Panc1 (cell line): ENCODE data around the gene TLR4. TPM values are rescaled to one million over a fixed set of nuclear protein-coding genes. Genes with fewer than 3 reads are reported as not detected.

ENCODE experiments used
- ATAC-seq: fragments of 200-7000 bp; cut with Tn5 transposase; 2 replicates; pipeline ENCODE4 v1.9.1; 2020; ENCODE audit warnings: mild to moderate bottlenecking, moderate library complexity
- BruUV-seq: library from RNA; stranded (reverse); fragments of 400-500 nt; replicated peaks from 2 replicates; lab custom pipeline; 2021; lab: Mats Ljungman, UMichigan
- CTCF ChIA-PET: fragments of 300-600 bp; sonication (Branson Sonifier 250); formaldehyde crosslinking; loops from one replicate; lab custom pipeline; 2022; ENCODE audit warnings: antibody characterized with exemption; lab: Charles Lee
- POLR2A ChIA-PET: fragments of 300-600 bp; sonication (Branson Sonifier 250); formaldehyde crosslinking; loops from one replicate; lab custom pipeline; 2022; ENCODE audit warnings: antibody characterized with exemption; lab: Charles Lee
- DNase-seq: peaks from one replicate; pipeline ENCODE4 v3.0.0-alpha.2; 2010; ENCODE audit warnings: low read depth, low spot score
- H3K27ac ChIP-seq: 2 replicates; pipeline ENCODE4 v1.5.1; 2011; ENCODE audit warnings: mild to moderate bottlenecking, low read length, inconsistent platforms
- H3K27me3 ChIP-seq: fragments of 200-500 bp; sonication (Bioruptor generic); 2 replicates; pipeline ENCODE4 v1.6.0; 2014; ENCODE audit warnings: low read length, inconsistent platforms; ENCODE audit not compliant: control insufficient read depth, insufficient read depth
- H3K36me3 ChIP-seq: fragments of 200-500 bp; sonication (Bioruptor generic); 2 replicates; pipeline ENCODE4 v1.5.1; 2014; ENCODE audit warnings: inconsistent platforms, mild to moderate bottlenecking, low read length, moderate library complexity; ENCODE audit not compliant: control insufficient read depth, insufficient read depth
- H3K4me1 ChIP-seq: 2 replicates; pipeline ENCODE4 v1.5.1; 2011; ENCODE audit warnings: inconsistent platforms, mild to moderate bottlenecking, low read length, moderate library complexity; ENCODE audit not compliant: control insufficient read depth, insufficient read depth
- H3K4me3 ChIP-seq, 2 experiments: 2 replicates each; pipeline ENCODE4 v1.5.1; 2011 to 2012; ENCODE audit warnings: low read depth in 2 of 2, low read length in 2 of 2, mild to moderate bottlenecking in 2 of 2, inconsistent platforms in 1 of 2, moderate library complexity in 1 of 2
- H3K9me3 ChIP-seq: fragments of 200-500 bp; sonication (Bioruptor generic); 2 replicates; pipeline ENCODE4 v1.5.1; 2014; ENCODE audit warnings: low read depth, mild to moderate bottlenecking, inconsistent platforms, low read length, moderate library complexity; ENCODE audit not compliant: control insufficient read depth, insufficient read depth
- POLR2AphosphoS5 ChIP-seq: IDR thresholded peaks from 2 replicates; pipeline ENCODE4 v1.6.1; 2012; ENCODE audit warnings: mild to moderate bottlenecking, low read depth, low read length, moderate library complexity
- SIN3A ChIP-seq: IDR thresholded peaks from 2 replicates; pipeline ENCODE4 v1.6.1; 2012; ENCODE audit warnings: low read depth, mild to moderate bottlenecking, low read length, moderate library complexity, borderline replicate concordance; ENCODE audit not compliant: insufficient read depth
- TCF7L2 ChIP-seq: IDR thresholded peaks from 2 replicates; pipeline ENCODE4 v1.6.1; 2011; ENCODE audit warnings: mild to moderate bottlenecking, low read depth, low read length, inconsistent platforms
- in situ Hi-C: cut with HindIII; loops from 2 replicates; pipeline ENCODE4 v1.10.0; 2016; ENCODE audit warnings: low sequenced_read_pairs, low pct_unique_long_range_greater_than_20kb
- intact Hi-C: fragments of 100-400 bp; cut with micrococcal nuclease; formaldehyde crosslinking; loops from one replicate; pipeline ENCODE4 v1.10.0; 2022; ENCODE audit not compliant: unreplicated experiment
- total RNA-seq: library from RNA; stranded (reverse); gene quantifications from one replicate; pipeline ENCODE4 v1.2.1, GENCODE V29; 2021; ENCODE audit not compliant: unreplicated experiment
- TF ChIP-seq, protein P1 (sequence below), 2 experiments: IDR thresholded peaks; 2 replicates each; pipeline ENCODE4 v1.6.1; 2011 to 2012; ENCODE audit warnings: low read depth in 2 of 2, control low read depth in 1 of 2, low read length in 1 of 2, mild to moderate bottlenecking in 1 of 2, moderate library complexity in 1 of 2; ENCODE audit not compliant: insufficient read depth in 1 of 2
- TF ChIP-seq, protein P2 (sequence below): fragments of 450-650 bp; IDR thresholded peaks from 2 replicates; pipeline ENCODE4 v1.5.1; 2017; ENCODE audit warnings: mild to moderate bottlenecking

TLR4 gene
- total RNA-seq, 1 experiment from 2014 or later: 0.33 TPM

DNA sequence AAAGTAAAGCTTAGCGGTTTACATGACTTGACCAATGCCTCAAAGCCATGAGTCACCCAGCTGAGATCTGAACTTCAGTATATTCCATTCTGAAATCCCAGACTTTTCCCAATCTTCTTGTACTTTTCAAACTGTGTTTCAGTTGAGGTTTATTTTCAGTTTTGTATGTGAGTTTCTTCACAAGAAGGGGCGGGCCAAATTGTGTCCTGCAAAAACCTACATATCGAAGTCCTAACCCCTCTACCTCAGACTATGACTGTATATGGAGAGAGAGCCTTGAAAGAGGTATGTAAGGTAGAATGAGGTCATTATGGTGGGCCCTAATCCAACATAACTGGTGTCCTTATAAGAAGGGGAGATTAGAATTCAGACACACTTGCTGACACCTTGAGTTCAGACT lies 666 bp upstream of the TLR4 start:
- in situ Hi-C loops: no loop called here
- TF ChIP-seq TCF7L2 (no peak), SIN3A (no peak), POLR2AphosphoS5 (no peak)
- TF ChIP-seq, protein P1, sequence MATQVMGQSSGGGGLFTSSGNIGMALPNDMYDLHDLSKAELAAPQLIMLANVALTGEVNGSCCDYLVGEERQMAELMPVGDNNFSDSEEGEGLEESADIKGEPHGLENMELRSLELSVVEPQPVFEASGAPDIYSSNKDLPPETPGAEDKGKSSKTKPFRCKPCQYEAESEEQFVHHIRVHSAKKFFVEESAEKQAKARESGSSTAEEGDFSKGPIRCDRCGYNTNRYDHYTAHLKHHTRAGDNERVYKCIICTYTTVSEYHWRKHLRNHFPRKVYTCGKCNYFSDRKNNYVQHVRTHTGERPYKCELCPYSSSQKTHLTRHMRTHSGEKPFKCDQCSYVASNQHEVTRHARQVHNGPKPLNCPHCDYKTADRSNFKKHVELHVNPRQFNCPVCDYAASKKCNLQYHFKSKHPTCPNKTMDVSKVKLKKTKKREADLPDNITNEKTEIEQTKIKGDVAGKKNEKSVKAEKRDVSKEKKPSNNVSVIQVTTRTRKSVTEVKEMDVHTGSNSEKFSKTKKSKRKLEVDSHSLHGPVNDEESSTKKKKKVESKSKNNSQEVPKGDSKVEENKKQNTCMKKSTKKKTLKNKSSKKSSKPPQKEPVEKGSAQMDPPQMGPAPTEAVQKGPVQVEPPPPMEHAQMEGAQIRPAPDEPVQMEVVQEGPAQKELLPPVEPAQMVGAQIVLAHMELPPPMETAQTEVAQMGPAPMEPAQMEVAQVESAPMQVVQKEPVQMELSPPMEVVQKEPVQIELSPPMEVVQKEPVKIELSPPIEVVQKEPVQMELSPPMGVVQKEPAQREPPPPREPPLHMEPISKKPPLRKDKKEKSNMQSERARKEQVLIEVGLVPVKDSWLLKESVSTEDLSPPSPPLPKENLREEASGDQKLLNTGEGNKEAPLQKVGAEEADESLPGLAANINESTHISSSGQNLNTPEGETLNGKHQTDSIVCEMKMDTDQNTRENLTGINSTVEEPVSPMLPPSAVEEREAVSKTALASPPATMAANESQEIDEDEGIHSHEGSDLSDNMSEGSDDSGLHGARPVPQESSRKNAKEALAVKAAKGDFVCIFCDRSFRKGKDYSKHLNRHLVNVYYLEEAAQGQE (IDR thresholded peaks at IDR 0.05; ENCODE audit: insufficient read depth in 1 of 2, low read depth in 2 of 2, low read length in 1 of 2): no peak
- TF ChIP-seq, protein P2, sequence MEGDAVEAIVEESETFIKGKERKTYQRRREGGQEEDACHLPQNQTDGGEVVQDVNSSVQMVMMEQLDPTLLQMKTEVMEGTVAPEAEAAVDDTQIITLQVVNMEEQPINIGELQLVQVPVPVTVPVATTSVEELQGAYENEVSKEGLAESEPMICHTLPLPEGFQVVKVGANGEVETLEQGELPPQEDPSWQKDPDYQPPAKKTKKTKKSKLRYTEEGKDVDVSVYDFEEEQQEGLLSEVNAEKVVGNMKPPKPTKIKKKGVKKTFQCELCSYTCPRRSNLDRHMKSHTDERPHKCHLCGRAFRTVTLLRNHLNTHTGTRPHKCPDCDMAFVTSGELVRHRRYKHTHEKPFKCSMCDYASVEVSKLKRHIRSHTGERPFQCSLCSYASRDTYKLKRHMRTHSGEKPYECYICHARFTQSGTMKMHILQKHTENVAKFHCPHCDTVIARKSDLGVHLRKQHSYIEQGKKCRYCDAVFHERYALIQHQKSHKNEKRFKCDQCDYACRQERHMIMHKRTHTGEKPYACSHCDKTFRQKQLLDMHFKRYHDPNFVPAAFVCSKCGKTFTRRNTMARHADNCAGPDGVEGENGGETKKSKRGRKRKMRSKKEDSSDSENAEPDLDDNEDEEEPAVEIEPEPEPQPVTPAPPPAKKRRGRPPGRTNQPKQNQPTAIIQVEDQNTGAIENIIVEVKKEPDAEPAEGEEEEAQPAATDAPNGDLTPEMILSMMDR: no peak
- H3K4me3 ChIP-seq: peak overlapping the region in 1 of 2 experiments; percentile 46; a peak in 2 of 4 replicates
- H3K27ac ChIP-seq: no peak overlapping the region
- ChIA-PET POLR2A (no interaction called here), CTCF (no interaction called here)
- no peaks in the 10 kb centered on the region for H3K9me3 ChIP-seq
- ATAC-seq (no peak), DNase-seq (no peak)
- no peaks in the 10 kb centered on the region for H3K27me3 ChIP-seq
- BruUV-seq: no TSS peak
- no peaks in the 10 kb centered on the region for H3K36me3 ChIP-seq
- intact Hi-C loops: no loop called here
- H3K4me1 ChIP-seq: no peaks in the 10 kb centered on the region

DNA sequence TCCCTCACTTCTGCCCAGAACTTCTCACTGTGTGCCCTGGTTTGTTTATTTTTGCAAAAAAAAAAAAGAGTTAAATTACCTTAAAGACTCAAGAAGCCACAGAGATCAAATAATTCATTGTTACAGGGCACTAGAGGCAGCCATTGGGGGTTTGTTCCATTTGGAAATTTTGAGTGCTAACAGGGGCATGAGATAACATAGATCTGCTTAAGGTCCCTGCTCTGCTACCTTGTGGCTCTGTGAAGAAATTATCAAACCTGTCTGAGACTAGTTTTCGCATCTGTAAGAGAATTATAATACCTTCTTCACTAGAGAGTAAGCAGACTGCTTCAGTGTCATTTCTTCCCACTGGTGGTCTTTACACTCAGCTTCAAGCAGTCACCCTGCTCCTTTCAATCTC lies 394 bp downstream of the TLR4 start:
- Histone ChIP-seq H3K27ac (no peak overlapping the region), H3K4me1 (no peaks in the 10 kb centered on the region), H3K36me3 (no peaks in the 10 kb centered on the region), H3K4me3 (peak overlapping the region in 1 of 2 experiments; percentile 46; a peak in 3 of 4 replicates), H3K9me3 (no peaks in the 10 kb centered on the region), H3K27me3 (no peaks in the 10 kb centered on the region)
- in situ Hi-C loops (no loop called here), intact Hi-C loops (no loop called here)
- no peak for DNase-seq
- no TSS peak for BruUV-seq
- ChIA-PET POLR2A (no interaction called here), CTCF (no interaction called here)
- TF ChIP-seq, protein P2: no peak
- TF ChIP-seq, protein P1 (IDR thresholded peaks at IDR 0.05; ENCODE audit: insufficient read depth in 1 of 2, low read depth in 2 of 2, low read length in 1 of 2): no peak
- TF ChIP-seq TCF7L2: no peak
- no peak for TF ChIP-seq SIN3A
- no peak for TF ChIP-seq POLR2AphosphoS5
- ATAC-seq: no peak
